Measurements from ENCODE around the gene TBC1D22A.

TBC1D22A gene

GRCh38 chr22:46851941-46852340, 89.5 kb downstream of the TBC1D22A start:
- no peak for DNase-seq (ENCODE audit: low read depth in 1 of 2, low spot score in 1 of 2)
- no peak for TF ChIP-seq JUND (IDR thresholded peaks at IDR 0.05; ENCODE audit: low read depth)
- in situ Hi-C loops (cut with HindIII; ENCODE audit: low pct_unique_long_range_greater_than_20kb, low sequenced_read_pairs): no loop called here

- in situ Hi-C loops (cut with HindIII; ENCODE audit: low pct_unique_long_range_greater_than_20kb, low sequenced_read_pairs): no loop called here
- DNase-seq (ENCODE audit: low read depth in 1 of 2, low spot score in 1 of 2): no peak
- TF ChIP-seq JUND (IDR thresholded peaks at IDR 0.05; ENCODE audit: low read depth): no peak
These were observed 90.3 kb downstream of the TBC1D22A start for GRCh38 chr22:46852771-46853170.

GRCh38 chr22:46853191-46853590, 90.7 kb downstream of the TBC1D22A start:
- TF ChIP-seq JUND (IDR thresholded peaks at IDR 0.05; ENCODE audit: low read depth): no peak
- DNase-seq (ENCODE audit: low read depth in 1 of 2, low spot score in 1 of 2): no peak
- in situ Hi-C loops (cut with HindIII; ENCODE audit: low pct_unique_long_range_greater_than_20kb, low sequenced_read_pairs): no loop called here

- in situ Hi-C loops (cut with HindIII; ENCODE audit: low pct_unique_long_range_greater_than_20kb, low sequenced_read_pairs): no loop called here
- DNase-seq (ENCODE audit: low read depth in 1 of 2, low spot score in 1 of 2): no peak
- TF ChIP-seq JUND (IDR thresholded peaks at IDR 0.05; ENCODE audit: low read depth): no peak
These were observed 91.8 kb downstream of the TBC1D22A start for GRCh38 chr22:46854125-46854870.

GRCh38 chr22:46855681-46856080, 93.2 kb downstream of the TBC1D22A start:
- no peak for TF ChIP-seq JUND (IDR thresholded peaks at IDR 0.05; ENCODE audit: low read depth)
- DNase-seq (ENCODE audit: low read depth in 1 of 2, low spot score in 1 of 2): no peak
- in situ Hi-C loops (cut with HindIII; ENCODE audit: low pct_unique_long_range_greater_than_20kb, low sequenced_read_pairs): no loop called here

- no peak for TF ChIP-seq JUND (IDR thresholded peaks at IDR 0.05; ENCODE audit: low read depth)
These were observed 94.2 kb downstream of the TBC1D22A start for GRCh38 chr22:46856661-46857060.

GRCh38 chr22:46857142-46857884, 94.9 kb downstream of the TBC1D22A start:
- no peak for TF ChIP-seq JUND (IDR thresholded peaks at IDR 0.05; ENCODE audit: low read depth)
- no peak for DNase-seq (ENCODE audit: low read depth in 1 of 2, low spot score in 1 of 2)
- in situ Hi-C loops (cut with HindIII; ENCODE audit: low pct_unique_long_range_greater_than_20kb, low sequenced_read_pairs): no loop called here

More at GRCh38 chr22:46856661-46857060, 94.2 kb downstream of the TBC1D22A start:
- DNase-seq (ENCODE audit: low read depth in 1 of 2, low spot score in 1 of 2): no peak
- in situ Hi-C loops (cut with HindIII; ENCODE audit: low pct_unique_long_range_greater_than_20kb, low sequenced_read_pairs): no loop called here

GRCh38 chr22:46857885-46858143, 95.4 kb downstream of the TBC1D22A start:
- in situ Hi-C loops (cut with HindIII; ENCODE audit: low pct_unique_long_range_greater_than_20kb, low sequenced_read_pairs): no loop called here
- no peak for DNase-seq (ENCODE audit: low read depth in 1 of 2, low spot score in 1 of 2)
- no peak for TF ChIP-seq JUND (IDR thresholded peaks at IDR 0.05; ENCODE audit: low read depth)

- in situ Hi-C loops (cut with HindIII; ENCODE audit: low pct_unique_long_range_greater_than_20kb, low sequenced_read_pairs): no loop called here
- DNase-seq (ENCODE audit: low read depth in 1 of 2, low spot score in 1 of 2): no peak
These were observed 95.8 kb downstream of the TBC1D22A start for GRCh38 chr22:46858181-46858771.

GRCh38 chr22:46860562-46860961, 98.1 kb downstream of the TBC1D22A start:
- in situ Hi-C loops (cut with HindIII; ENCODE audit: low pct_unique_long_range_greater_than_20kb, low sequenced_read_pairs): no loop called here
- TF ChIP-seq JUND (IDR thresholded peaks at IDR 0.05; ENCODE audit: low read depth): no peak
- no peak for DNase-seq (ENCODE audit: low read depth in 1 of 2, low spot score in 1 of 2)

More at GRCh38 chr22:46858181-46858771, 95.8 kb downstream of the TBC1D22A start:
- TF ChIP-seq JUND (IDR thresholded peaks at IDR 0.05; ENCODE audit: low read depth): no peak

- no peak for DNase-seq (ENCODE audit: low read depth in 1 of 2, low spot score in 1 of 2)
- TF ChIP-seq JUND (IDR thresholded peaks at IDR 0.05; ENCODE audit: low read depth): no peak
- in situ Hi-C loops (cut with HindIII; ENCODE audit: low pct_unique_long_range_greater_than_20kb, low sequenced_read_pairs): no loop called here
These were observed 99.3 kb downstream of the TBC1D22A start for GRCh38 chr22:46861468-46862367.

All from T47D (cell line).